ENCODE results near the gene NDUFB8.

NDUFB8 gene

GRCh38 chr10:100508266-100508665 is 21.4 kb downstream of the NDUFB8 start:
- no peak for DNase-seq

GRCh38 chr10:100507357-100507732 is 22.3 kb downstream of the NDUFB8 start:
- DNase-seq: no peak

GRCh38 chr10:100506596-100507356 is 22.9 kb downstream of the NDUFB8 start:
- no peak for DNase-seq

DNA sequence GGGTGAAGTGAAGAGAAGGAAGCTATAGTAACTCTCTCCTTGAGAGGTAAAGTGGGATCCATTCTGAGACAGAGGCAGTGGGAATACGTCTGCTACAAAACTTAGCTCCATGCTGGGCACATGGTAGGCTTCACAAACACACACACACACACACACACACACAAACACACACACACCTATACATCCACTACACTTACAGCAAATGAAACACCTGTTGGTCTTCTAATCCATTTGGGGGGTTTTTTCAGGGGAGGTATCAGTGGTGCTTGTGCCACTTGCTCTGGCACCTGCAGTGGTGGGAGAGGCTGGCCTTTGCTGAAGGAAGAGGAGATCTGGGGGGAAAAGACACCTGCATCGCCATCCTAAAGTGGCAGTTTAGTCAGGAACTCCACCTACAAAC is 24.5 kb downstream of the NDUFB8 start:
- DNase-seq: no peak

DNA sequence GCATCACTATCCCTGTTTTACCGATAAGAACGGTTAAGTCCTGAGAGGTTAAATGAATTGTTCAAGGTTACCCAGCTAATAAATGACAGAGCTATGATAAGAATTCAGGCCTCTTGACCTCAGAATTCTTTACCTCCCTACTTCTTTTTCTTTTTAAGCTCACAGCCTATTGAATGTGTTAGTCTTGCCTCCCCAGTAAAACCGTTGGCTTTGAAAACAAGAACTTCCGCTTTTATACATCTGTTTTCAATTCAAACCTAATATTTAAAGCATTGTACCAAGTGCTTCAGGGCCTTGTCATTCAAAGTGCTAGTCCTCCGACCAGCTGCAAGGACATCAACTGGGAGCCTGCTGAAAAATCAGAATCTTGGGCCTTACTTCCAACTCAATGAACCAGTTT is 25.6 kb downstream of the NDUFB8 start:
- no peak for DNase-seq

- DNase-seq: no peak
Observed at GRCh38 chr10:100502926-100503494, 26.7 kb downstream of the NDUFB8 start.

- no peak for DNase-seq
Observed at GRCh38 chr10:100501423-100501822, 28.2 kb downstream of the NDUFB8 start.

GRCh38 chr10:100498059-100498458 is 31.6 kb downstream of the NDUFB8 start:
- no peak for DNase-seq

- DNase-seq: no peak
Observed at GRCh38 chr10:100496567-100496966, 33.1 kb downstream of the NDUFB8 start.

GRCh38 chr10:100490531-100490930 is 39.1 kb downstream of the NDUFB8 start:
- DNase-seq: no peak

DNA sequence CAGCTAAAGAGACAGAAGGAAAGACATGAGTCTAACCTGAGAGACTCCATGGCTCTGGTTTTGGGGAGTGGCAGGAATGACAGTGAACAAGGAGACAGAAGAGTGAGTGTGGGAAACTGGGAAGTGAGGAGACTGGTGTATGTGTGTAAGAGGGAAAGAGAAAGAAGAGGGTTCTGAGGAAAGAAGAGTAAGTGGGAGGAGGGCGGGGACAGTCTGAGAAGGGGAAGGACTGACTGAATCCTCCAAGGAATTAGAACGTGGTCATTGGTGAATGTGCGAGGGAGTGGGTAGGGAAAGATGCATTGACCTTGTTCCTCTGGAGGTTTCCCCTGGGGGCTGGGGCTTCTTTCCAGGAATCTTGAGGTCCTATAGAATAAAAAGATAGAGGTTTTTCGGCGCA is 40.3 kb downstream of the NDUFB8 start:
- no peak for DNase-seq

DNA sequence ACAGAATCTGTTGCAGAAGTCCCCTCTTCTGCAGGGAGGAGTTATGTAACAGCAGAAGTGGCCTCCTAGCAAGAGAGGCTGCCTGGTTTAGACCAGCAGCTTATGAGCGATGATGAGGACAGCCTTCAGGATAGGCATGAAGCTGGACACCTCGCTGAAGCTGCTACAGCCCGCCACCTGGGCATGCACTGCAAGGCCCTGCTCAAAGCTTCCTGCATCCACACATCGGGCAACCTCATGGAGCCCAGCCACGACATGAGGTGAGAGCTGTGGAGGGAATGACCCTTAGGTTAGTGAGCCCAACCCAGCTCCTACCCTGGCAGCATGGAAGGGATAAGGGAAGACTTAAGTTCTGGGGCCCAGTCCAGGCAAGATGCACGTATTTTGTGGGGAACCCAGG is 42.1 kb downstream of the NDUFB8 start:
- no peak for DNase-seq

DNA sequence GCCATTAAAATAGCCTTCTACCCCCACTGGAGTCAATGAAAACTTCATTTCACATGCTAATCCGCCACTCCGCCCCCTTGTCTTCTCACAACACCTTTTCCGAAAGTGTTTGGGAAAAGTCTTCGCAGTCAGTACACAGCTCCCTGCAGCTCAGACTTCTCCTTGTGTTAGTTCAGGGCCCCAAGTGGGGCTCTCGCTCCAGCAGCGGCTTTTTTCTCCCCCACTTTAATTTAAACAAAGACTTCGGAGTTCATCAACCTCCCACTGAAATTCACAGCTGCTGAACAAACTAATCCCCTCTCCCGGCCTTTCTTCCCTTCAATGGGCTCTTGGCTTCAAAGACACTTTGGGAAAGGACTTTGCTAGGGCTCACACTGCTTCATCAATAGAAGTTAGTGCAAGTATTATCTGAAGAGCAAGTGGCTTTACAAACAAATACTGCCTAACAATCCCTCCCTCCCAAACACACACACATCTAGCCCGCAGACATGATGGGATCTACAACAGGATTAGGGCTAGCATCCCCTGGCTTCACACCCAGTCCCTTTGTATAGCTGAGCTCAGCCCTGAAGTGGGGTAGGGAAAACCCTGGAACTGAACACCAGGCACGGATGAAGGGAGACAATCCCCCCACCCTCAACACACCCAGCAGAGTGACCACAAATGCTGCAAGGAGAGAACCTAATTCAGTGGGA is 43.7 kb downstream of the NDUFB8 start:
- DNase-seq: no peak

GRCh38 chr10:100485366-100485765 is 44.3 kb downstream of the NDUFB8 start:
- no peak for DNase-seq

GRCh38 chr10:100483876-100484666 is 45.6 kb downstream of the NDUFB8 start:
- no peak for DNase-seq

GRCh38 chr10:100482834-100483185 is 46.9 kb downstream of the NDUFB8 start:
- no peak for DNase-seq

GRCh38 chr10:100482181-100482833 is 47.4 kb downstream of the NDUFB8 start:
- peak in 56 of 58 donors; percentile 3 to 78 (median 40) for DNase-seq

DNA sequence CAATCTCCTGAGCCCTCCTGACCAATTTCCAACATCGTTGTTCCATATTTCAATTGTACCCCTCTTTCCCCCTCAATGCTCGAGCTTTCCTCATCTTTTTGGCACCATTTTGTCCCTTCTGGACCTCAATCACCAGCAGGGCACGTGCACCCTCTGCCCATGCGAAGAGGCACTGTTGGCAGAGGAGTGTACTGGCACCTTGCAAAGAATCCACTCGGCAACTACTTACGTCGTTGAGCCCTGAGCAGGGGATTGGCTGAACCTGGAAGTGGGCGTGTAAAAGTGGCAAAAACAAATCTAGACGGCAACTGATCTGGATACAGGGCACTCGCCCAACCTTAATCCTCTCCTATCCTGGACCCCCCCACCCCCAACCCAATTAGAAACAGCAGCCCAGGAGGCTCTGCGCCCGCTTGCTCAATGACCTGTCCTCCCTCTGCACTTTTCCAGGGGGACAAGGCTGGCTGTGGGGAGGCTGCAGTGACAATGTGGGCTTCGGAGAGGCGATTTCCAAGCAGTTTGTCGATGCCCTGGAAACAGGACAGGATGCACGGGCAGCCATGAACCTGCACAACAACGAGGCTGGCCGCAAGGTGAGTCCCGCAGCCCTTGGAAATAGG is 48.1 kb downstream of the NDUFB8 start:
- peak in 57 of 58 donors; percentile 15 to 90 (median 69) for DNase-seq

DNA sequence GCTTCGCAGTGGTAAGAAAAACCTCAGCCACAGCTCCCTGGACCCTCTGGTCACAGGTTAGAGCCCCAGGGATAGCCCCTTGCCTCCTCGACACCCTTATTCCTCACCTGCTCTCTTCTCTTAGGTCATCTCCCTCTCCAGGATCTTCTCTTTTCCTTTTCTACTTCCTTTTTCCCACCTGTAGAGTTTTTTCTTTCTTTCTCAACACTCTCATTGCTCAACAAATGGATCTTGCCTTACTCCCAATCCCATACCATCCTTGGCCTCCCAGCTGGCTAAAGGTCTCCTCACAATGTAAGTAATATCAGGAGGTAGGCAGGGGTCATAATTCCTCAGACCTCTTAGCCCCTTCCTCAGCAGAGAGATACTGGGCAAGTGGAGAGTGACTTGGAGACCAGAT is 49.7 kb downstream of the NDUFB8 start:
- no peak for DNase-seq

DNA sequence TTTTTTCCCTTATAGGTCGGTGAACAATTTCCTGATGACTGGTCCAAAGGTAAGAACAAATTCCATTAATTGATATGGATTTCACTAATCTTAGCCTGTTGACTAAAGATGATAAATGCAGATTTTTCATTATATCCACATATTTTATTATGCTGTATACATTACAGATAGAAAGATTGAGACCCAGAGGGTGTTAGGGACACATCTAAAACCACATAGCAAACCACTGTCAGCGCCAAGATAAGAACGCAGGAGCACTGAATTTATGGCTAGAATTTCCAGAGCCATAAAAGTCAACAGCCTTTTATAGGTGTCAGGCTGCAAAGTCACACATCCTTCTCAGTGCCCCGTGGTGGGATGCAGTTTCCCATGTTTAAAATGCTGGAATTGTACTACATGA is 50.6 kb downstream of the NDUFB8 start:
- DNase-seq: no peak

- no peak for DNase-seq
Observed at GRCh38 chr10:100477970-100478369, 51.7 kb downstream of the NDUFB8 start.

All from anterior cingulate cortex (tissue), 58 donors.